DND-41 (cell line): ENCODE results near the gene SULT2B1.

ENCODE experiments used
- EZH2 ChIP-seq: IDR thresholded peaks from 3 replicates; pipeline ENCODE4 v1.6.1; 2012; ENCODE audit warnings: borderline replicate concordance, low read depth, mild to moderate bottlenecking, moderate library complexity, low read length, inconsistent platforms; ENCODE audit not compliant: severe bottlenecking
- TF ChIP-seq, protein P1 (sequence below): IDR thresholded peaks from 2 replicates; pipeline ENCODE4 v1.5.1; 2012; ENCODE audit warnings: borderline replicate concordance, low read length, moderate library complexity, mild to moderate bottlenecking; ENCODE audit not compliant: poor library complexity, severe bottlenecking; ENCODE audit errors: extremely low read depth

- TF ChIP-seq, protein P1, sequence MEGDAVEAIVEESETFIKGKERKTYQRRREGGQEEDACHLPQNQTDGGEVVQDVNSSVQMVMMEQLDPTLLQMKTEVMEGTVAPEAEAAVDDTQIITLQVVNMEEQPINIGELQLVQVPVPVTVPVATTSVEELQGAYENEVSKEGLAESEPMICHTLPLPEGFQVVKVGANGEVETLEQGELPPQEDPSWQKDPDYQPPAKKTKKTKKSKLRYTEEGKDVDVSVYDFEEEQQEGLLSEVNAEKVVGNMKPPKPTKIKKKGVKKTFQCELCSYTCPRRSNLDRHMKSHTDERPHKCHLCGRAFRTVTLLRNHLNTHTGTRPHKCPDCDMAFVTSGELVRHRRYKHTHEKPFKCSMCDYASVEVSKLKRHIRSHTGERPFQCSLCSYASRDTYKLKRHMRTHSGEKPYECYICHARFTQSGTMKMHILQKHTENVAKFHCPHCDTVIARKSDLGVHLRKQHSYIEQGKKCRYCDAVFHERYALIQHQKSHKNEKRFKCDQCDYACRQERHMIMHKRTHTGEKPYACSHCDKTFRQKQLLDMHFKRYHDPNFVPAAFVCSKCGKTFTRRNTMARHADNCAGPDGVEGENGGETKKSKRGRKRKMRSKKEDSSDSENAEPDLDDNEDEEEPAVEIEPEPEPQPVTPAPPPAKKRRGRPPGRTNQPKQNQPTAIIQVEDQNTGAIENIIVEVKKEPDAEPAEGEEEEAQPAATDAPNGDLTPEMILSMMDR: no peak
- TF ChIP-seq EZH2: no peak
Observed at GRCh38 chr19:48595833-48596232, 43.9 kb downstream of the SULT2B1 start.
